GM12891 (cell line): ENCODE data around the gene HSFX2.
"Not testable (repeated sequence)": the region's sequence is repeated elsewhere in the genome, so short reads cannot be mapped to it uniquely, and the experiment has no call there.

Source experiments
- DNase-seq: peaks from one replicate; pipeline ENCODE4 v3.0.0; 2011; ENCODE audit warnings: low spot score; ENCODE audit not compliant: insufficient read length
- FAIRE-seq: peaks from 2 replicates; lab custom pipeline; 2011; peaks lifted over from hg19 to GRCh38; lab: Jason Lieb, UNC
- PAX5 ChIP-seq: IDR thresholded peaks from 2 replicates; pipeline ENCODE4 v1.6.1; 2011; ENCODE audit warnings: low read length, moderate library complexity, mild to moderate bottlenecking; ENCODE audit not compliant: insufficient read depth, severe bottlenecking
- POLR2A ChIP-seq: IDR thresholded peaks from 2 replicates; pipeline ENCODE4 v1.6.1; 2011; ENCODE audit warnings: low read depth, low read length, control low read depth
- POLR2AphosphoS5 ChIP-seq: IDR thresholded peaks from 2 replicates; pipeline ENCODE4 v1.6.1; 2011; ENCODE audit warnings: low read depth, low read length, control low read depth
- POU2F2 ChIP-seq: IDR thresholded peaks from 2 replicates; pipeline ENCODE4 v1.6.1; 2011; ENCODE audit warnings: low read depth, mild to moderate bottlenecking, control low read depth, low read length, moderate library complexity
- SPI1 ChIP-seq: IDR thresholded peaks from 2 replicates; pipeline ENCODE4 v1.6.1; 2011; ENCODE audit warnings: low read depth, low read length, control low read depth
- TAF1 ChIP-seq: IDR thresholded peaks from 2 replicates; pipeline ENCODE4 v1.6.1; 2011; ENCODE audit warnings: low read depth, low read length, control low read depth

The HSFX2 gene

GRCh38 chrX:149629730-149630387 lies 34.7 kb upstream of the HSFX2 start:
- DNase-seq (no peak), FAIRE-seq (peak; percentile 58)
- no peak for TF ChIP-seq POU2F2
- TF ChIP-seq POLR2AphosphoS5 = no peak
- no peak for TF ChIP-seq PAX5
- no peak for TF ChIP-seq TAF1
- no peak for TF ChIP-seq POLR2A
- TF ChIP-seq SPI1 = no peak

DNA sequence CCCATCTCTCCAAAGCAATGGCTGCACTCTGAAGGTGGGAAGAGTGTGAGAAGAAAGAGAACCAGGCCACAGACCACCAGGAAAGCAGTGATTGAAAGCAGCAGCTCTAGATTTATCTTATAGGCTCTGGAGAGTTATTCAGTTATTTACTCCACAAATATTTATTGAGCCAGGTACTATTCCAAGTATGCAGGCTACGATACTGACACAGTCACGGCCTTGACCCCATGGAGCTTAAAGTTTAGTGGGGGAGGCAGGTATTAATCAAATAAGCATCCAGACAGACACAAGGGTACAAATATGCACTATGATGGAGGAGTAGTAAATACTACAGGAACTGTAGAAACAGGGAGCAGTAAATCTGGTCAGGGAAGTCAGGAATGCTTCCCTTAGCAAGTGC lies 33.7 kb upstream of the HSFX2 start:
- TF ChIP-seq SPI1 (no peak), POLR2AphosphoS5 (no peak), POLR2A (no peak), PAX5 (no peak), POU2F2 (no peak), TAF1 (no peak)
- DNase-seq (no peak), FAIRE-seq (no peak)

- FAIRE-seq (no peak), DNase-seq (no peak)
- TF ChIP-seq SPI1 (no peak), PAX5 (no peak), POLR2AphosphoS5 (no peak), POU2F2 (no peak), TAF1 (no peak), POLR2A (no peak)
Measured at GRCh38 chrX:149628280-149628679, 33.2 kb upstream of the HSFX2 start.

GRCh38 chrX:149626829-149627228 lies 31.7 kb upstream of the HSFX2 start:
- not testable (repeated sequence) for FAIRE-seq, DNase-seq

GRCh38 chrX:149619662-149620061 lies 24.5 kb upstream of the HSFX2 start:
- DNase-seq, FAIRE-seq: not testable (repeated sequence)

- no peak for DNase-seq
- FAIRE-seq = no peak
- TF ChIP-seq TAF1 (no peak), PAX5 (no peak), POLR2A (no peak), POLR2AphosphoS5 (no peak), POU2F2 (no peak), SPI1 (no peak)
Measured at GRCh38 chrX:149618871-149619270, 23.8 kb upstream of the HSFX2 start.

DNA sequence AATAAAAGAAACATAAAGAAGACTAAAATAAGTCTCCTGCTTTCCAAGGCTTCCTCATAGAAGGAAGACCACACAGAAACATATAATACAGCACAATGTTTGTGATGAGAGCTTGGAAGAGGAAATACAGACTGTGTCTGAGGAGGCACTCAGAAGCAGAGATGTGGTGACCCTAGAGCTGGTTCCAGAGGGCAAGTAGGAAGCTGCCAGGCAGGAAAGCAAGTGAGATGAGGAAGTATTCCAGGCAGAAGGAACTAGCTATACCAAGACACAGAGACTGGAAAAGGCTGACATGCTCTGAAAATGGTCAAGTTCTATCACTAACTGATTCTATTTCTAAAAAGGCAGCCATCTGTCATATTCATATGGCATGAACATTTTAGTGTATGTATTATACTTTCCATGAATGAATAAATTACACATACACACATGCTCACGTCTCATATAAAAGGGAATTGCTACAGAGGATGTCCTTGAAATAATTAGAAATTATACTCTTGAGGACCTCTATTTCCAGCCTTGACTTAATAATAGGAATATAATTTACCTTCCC lies 16.6 kb upstream of the HSFX2 start:
- DNase-seq = no peak
- TF ChIP-seq POU2F2 (no peak), SPI1 (no peak), PAX5 (no peak), TAF1 (no peak), POLR2A (no peak), POLR2AphosphoS5 (no peak)
- no peak for FAIRE-seq

DNA sequence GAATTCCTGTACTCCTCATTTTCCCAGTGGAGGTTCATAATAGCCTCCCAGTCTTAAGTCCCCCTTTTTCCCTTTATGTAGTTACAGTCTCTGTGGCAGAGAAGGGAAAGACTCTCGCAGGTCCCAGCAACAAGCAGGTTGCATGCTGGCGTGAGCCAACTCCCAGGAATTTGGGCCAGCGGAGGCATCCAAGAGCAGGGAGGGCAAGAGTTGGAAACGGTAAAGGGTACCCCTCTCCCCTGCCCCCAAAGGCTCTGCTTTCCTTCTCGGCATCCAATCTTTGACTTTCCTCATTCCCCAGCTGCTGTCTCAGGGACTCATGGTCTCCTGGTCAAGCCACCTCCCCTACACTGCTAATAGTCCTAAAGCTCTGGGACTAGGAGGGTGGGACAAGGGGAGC lies 15.4 kb upstream of the HSFX2 start:
- no peak for FAIRE-seq
- TF ChIP-seq SPI1 = no peak
- DNase-seq = no peak

DNA sequence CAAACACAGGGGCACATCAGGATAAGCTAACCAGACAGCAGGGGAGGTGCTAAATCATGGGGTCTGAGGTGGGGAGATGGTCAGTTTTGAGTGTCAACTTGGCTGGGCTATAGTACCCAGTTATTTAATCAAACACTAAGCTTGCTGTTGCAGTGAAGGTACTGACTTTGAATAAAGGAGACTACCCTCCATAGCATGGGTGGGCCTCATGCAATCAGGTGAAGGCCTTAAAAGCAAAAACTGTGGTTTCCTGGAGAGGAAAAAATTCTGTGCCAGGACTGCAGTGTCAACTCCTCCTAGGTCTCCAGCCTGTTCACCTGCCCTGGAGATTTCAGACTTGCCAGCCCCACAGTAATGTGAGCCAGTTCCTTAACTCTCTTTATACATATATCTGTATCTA lies 12.6 kb upstream of the HSFX2 start:
- FAIRE-seq (no peak), DNase-seq (no peak)
- TF ChIP-seq TAF1 (no peak), POLR2A (no peak), SPI1 (no peak), PAX5 (no peak), POLR2AphosphoS5 (no peak), POU2F2 (no peak)

GRCh38 chrX:149605248-149605885 lies 10.3 kb upstream of the HSFX2 start:
- not testable (repeated sequence) for FAIRE-seq, DNase-seq

DNA sequence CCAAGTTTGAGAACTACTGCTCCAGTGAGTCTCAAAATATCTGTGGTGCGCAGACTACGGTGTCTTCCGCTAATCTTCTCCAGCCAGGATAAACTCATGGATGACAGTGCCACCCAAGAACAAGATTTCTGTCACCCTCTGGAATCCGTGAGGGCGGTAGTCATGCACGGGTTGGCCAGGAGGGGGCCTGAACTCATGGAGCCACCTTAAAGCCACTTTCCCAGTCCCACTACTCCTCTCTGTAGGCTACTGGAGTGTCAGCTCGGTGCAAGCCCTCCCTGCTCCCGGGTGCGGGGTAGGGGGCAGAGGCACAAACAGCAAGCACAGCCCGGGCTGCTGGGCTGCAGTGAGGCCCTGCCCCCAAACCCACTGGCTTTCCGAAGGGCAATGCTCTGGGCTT lies 3.5 kb upstream of the HSFX2 start:
- DNase-seq = not testable (repeated sequence)
- peak; percentile 28 for FAIRE-seq

DNA sequence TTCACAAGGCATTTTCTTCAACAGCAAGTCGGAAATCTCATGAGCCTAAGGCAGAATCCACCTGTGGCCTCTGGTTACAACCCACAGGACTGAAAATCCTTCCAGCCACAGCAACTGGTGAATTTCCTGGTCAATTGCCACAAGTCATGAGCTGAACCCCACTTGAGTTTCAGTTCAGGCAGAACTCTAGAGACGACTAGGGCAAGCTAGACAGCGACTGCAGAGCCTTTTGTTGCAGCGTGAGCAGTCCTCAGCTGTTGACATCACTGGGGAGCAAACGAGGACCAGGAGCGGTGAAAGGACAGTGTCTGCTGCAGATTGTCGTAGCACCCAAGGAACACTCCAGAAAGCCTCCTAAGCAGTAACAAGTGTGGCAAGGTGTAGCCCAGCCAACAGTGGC lies 829 bp upstream of the HSFX2 start:
- DNase-seq, FAIRE-seq: not testable (repeated sequence)

DNA sequence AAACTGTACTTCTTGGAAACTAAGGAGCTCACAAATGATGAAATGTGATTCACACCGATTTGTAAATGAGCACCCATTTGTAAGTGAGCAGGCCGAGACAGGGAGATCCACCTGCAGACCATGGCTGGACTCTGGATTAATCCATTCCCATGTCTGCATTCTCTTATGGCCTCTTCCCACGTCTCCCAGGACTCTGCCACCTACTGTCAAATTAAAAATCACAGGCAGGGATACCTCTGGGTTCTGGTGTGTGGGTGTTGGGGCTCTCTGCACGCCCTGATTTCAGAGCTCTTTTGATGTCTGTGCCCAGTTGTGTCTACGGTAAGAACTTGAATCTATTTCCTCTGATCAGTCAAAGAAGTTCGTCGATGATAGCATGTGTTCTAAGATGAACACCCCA lies 4.1 kb downstream of the HSFX2 start:
- not testable (repeated sequence) for FAIRE-seq

DNA sequence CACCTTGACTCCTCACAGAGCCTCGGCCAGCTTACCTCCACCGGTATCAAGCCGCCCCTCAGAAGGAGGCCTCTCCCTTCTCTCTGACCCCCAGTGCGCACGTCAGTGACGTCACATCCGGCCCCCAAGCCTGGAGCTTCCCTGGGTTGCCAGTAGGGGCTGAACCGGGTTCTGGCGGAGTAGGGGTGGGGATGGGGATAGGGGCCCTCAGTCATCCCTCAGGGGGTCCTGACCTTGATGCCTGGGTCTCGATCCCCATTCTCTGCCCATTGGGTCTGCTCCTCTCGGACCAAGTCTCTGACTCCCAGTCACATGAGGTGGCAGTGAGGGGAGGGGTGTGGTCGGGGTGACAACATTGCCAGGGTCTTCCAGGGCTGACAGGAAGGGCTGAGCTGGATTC lies 7.8 kb downstream of the HSFX2 start, which contains the start of gene MAGEA9B:
MAGEA9B (minus strand) TSS at position 101 of the 400 bp plus-strand sequence. CDS start 4,280 bp downstream, outside the sequence.
- DNase-seq, FAIRE-seq: not testable (repeated sequence)

More for the DNA sequence above, 4.1 kb downstream of the HSFX2 start:
- DNase-seq = not testable (repeated sequence)

GRCh38 chrX:149585631-149586030 lies 9.5 kb downstream of the HSFX2 start:
- FAIRE-seq, DNase-seq: not testable (repeated sequence)

DNA sequence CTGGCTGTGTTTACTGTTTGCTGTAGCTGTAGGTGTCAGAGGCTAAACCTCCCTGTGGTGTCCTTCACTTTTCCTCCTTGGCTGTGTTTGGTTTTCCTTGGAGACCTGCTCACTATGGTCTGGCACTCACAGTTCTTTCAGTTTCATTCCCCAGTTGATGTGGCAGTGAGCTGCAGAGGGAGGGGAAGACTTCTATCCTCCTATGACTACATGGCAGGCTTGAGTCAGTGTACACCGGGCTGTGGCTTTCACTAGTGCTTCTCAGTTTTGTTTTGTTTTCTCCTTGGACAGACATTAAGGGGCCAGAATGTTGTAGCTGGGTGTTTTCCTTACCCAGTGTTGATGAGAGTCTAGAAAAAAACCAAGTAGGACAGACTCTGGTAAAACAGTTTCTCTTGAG lies 21.7 kb downstream of the HSFX2 start:
- not testable (repeated sequence) for DNase-seq, FAIRE-seq
